ENCODE measurements around the gene CYS1. TPM values are rescaled to one million over a fixed set of nuclear protein-coding genes. Genes with fewer than 3 reads are reported as not detected.

The CYS1 gene
- total RNA-seq, 1 donor from 2014 or later = not detected

Other genes with a start within 250 kb of the CYS1 start
- gene TAF1B, start 236.9 kb downstream of the CYS1 start, total RNA-seq = 35.7 and 36.8 TPM in 2 replicates
- 2.0 and 3.4 TPM in 2 replicates for gene GRHL1, start 128.7 kb downstream of the CYS1 start, total RNA-seq
- gene KLF11, start 36.9 kb downstream of the CYS1 start, total RNA-seq = 8.2 and 8.5 TPM in 2 replicates
- 203 and 210 TPM in 2 replicates for gene RRM2, start 42.3 kb upstream of the CYS1 start, total RNA-seq
- gene HPCAL1, start 222.5 kb upstream of the CYS1 start, total RNA-seq = 16.2 and 17.3 TPM in 2 replicates

Data from neural crest cell (in vitro differentiated cells).